HT1080 (cell line): ENCODE data around the gene VPS35L. TPM values are rescaled to one million over a fixed set of nuclear protein-coding genes. Genes with fewer than 3 reads are reported as not detected.
"Not testable (repeated sequence)": the region's sequence is repeated elsewhere in the genome, so short reads cannot be mapped to it uniquely, and the experiment has no call there.

Source experiments
- DNase-seq: peaks from one replicate; pipeline ENCODE4 v3.0.0-alpha.2; 2015; ENCODE audit warnings: low read depth
- total RNA-seq: library from RNA; depleted of rRNA; stranded (reverse); fragments of >200 nt; shearing (Covaris generic); gene quantifications from 2 replicates; pipeline ENCODE4 v1.2.3, GENCODE V29; 2014

Gene VPS35L
- total RNA-seq, 1 experiment from 2014 or later, result 25.3 TPM

- no peak for DNase-seq
Observed at GRCh38 chr16:19644877-19645276, 89.4 kb downstream of the VPS35L start.

- no peak for DNase-seq
Observed at GRCh38 chr16:19645557-19645981, 90.1 kb downstream of the VPS35L start.

- no peak for DNase-seq
Observed at GRCh38 chr16:19649980-19650379, 94.5 kb downstream of the VPS35L start.

- DNase-seq, result no peak
Observed at GRCh38 chr16:19654147-19654546, 98.6 kb downstream of the VPS35L start.

DNA sequence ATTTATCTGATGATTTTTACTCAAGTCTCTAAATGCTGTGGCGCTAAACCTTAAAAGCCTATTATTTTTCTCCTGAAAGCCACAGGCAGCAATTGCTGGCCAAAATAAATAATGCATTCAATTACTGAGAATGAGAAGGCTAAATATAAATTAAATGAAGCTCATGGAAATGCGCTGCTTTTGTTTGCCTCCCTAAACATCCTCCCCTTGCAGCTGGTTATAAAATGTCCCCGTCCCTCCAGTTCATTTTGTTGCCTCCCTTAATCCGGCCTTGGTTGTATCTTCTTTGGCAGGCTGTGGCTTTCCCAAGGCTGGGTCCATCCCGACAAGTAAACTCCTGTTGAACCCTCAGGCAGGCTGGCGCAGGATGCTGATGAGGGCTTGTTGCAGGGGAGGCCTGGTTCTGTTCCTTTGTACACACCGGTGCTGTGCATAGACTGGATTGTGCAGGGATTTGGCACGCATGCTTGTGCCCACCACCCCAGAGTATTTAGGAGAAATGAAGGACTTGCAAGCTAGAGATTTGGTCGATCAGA, 99.8 kb downstream of the VPS35L start:
- no peak for DNase-seq

DNA sequence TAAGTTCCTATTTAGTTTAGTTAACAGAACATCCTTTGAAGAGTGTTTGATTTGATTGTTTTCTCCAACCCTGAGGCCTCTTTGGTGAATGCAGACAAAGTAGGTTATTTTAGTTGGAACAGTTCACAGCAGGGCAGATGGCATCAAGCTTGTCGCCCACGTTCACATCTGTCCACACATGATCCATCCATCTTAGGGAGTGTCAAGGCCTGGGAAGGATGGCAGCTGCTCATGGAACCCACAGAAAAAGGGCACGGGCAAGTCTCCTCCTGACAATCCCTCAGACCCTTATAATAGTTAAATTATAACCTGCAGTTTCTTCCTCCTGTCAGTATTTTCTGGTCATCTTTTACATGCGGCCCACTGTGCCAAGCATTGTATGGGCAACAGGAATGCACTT, 102.3 kb downstream of the VPS35L start:
- no peak for DNase-seq

DNA sequence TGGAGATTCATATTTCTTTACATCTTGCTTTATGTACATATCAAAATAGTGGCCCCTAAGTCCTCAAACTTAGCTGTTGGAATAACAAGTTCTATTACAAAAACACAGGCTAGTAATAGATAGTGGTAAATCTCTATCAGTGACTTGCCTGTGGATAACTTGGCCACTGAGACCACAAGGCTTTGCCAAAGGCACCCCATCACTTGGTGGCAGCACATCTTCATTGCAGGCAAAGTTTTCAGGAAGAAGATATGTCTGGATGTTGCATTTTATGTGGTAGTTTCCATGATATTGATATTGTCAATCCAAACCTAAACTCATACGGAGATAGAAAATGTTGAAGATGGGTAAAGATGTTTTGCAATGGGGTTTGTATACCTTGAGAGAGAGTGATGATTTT, 104.1 kb downstream of the VPS35L start:
- no peak for DNase-seq

DNA sequence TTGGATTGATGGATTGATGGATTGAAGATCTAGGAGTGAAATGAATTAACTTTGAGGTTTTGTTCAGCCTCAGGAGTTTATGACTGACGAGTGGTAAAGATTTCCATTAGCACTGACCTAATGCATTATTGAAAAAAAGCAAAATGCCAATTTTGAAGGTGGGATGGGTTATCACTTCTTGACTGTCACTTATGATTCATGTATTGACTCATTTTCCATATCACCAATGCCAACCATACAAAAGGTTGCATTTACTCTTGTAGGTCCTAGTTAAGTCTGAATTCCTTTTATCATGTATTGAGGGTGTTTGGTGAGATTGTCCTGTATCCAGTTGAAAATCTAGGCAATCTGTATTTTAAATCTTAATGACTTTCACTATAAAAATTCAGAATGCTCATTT, 104.9 kb downstream of the VPS35L start:
- no peak for DNase-seq

GRCh38 chr16:19662351-19662750, 106.8 kb downstream of the VPS35L start:
- no peak for DNase-seq

DNA sequence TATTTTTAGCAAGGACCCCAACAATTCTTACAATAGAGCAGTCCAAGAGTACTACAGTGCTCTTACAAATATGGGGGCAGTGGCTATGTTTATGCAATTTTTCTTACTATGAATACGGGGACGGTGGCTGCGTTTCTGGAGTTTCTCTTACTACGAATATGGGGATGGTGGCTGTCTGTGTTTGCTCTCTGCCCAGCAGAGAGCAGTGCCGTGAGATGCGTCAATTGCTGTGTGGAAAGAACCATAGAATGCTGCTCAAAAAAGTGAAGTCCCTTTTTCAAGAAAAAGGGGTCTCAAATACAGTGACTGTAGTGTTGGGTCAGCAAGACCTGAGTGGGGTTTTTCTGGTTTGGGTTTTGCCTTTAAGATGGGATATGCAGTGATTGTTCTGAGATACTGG, 108.7 kb downstream of the VPS35L start:
- no peak for DNase-seq

DNA sequence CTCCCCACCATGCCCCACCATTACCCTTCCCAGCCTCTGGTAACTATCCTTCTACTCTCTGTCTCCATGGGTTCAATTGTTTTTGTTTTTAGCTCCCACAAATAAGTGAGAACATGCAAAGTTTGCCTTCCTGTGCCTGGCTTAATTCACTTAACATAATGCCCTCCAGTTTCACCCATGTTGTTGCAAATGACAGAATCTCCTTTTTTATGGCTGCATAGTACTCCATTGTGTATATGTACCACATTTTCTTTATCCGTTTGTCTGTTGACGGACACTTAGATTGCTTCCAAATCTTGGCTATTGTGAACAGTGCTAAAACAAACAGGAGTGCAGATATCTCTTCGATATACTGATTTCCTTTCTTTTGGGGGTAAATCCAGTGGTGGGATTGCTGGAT, 109.8 kb downstream of the VPS35L start:
- not testable (repeated sequence) for DNase-seq

GRCh38 chr16:19666477-19666876, 111.0 kb downstream of the VPS35L start:
- DNase-seq, result no peak

DNA sequence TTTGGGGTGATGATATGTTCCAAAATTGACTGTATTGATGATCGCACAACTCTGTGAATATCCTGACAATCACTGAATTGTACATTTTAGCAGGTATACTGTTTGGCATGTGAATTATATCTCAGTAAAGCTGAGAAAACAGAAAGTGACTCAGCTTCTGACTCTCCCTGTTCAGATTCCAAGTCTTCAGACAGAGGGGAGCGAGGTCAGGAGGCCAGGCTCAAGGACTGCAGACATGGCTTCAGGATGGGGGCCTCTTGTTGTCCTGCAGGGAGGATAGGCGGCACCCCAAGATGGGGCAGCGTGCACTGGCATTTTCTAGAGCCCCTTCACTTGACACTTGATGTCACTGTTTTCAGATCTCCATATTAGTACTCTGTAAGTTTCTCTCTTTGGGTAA, 116.9 kb downstream of the VPS35L start:
- DNase-seq, result no peak

DNA sequence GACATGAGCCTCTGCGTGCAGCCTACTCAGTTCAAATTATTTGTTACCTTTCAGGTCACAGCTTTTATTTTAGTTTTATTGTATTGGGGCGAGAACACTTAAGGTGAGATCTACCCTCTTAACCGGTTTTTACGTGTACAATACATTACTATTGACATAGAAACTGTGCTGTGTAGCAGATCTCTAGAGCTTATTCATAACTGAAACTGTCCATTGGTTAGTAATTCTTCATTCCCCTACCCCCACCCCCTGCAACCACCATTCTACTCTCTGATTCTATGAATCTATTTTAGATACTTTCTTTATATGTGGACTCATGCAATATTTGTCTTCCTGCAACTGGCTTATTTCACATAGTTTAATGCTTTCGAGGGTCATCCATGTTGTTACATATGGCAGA, 119.0 kb downstream of the VPS35L start:
- no peak for DNase-seq

DNA sequence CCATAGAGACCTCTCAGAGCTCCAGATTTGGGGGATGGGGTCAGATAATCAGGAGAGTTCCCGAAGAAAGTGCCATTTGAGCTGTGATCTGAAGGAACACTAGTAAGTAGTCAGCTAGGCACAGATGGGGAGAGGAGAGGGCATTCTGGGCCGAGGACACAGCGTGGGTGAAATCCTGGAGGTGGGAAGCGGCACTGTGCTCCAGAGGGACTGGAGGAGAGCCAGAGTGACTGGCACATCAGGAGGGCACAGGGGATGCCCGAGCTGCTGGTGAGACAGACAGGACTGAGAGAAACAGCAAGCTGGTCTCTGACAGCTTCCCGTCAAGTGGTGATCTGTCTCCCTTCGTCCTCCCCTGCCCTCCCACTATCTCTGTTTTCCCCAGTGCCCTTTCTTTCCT, 121.9 kb downstream of the VPS35L start:
- no peak for DNase-seq

DNA sequence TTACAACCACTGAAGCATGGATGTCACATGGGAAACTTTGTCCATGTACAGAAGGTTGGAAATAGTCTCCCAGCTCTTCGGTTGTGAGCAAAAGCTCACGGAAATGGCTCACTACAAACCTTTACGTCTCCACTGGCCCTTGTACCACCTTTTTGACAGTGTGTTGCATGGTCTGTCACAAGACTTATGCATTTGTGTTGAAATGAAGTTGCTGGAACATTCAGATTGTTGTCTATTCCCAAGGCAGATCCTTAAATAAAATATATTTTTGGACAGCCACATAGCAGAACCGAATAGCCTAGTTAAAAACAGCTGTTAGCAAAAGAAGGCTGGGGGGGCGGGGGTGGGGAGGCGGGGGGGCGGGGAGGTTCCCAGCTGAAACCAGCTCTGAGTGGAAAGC, 123.3 kb downstream of the VPS35L start:
- DNase-seq, result no peak

GRCh38 chr16:19679281-19679680, 123.8 kb downstream of the VPS35L start:
- not testable (repeated sequence) for DNase-seq

DNA sequence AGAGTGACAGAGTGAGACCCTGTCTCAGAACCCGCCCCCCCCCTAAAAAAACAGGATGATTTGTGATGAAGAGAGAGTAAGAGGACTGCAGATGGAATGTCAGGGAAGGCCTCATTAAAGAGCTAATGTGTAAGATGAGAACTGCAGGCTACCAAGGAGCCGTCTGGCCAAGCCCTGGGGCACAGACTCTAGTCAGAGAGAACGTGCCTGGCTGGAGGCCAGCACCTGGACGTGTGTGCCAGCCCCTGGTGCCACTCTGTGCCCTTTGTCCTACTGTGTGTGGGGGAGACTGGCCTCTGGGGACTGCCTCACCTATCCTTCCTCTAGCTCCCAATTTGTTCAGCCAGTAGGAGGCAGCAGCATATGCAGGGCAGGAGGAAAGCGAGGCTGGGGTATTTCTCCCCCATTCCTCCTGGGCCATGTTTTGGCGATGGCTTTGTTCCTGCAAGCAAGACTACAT, 125.4 kb downstream of the VPS35L start:
- no peak for DNase-seq

DNA sequence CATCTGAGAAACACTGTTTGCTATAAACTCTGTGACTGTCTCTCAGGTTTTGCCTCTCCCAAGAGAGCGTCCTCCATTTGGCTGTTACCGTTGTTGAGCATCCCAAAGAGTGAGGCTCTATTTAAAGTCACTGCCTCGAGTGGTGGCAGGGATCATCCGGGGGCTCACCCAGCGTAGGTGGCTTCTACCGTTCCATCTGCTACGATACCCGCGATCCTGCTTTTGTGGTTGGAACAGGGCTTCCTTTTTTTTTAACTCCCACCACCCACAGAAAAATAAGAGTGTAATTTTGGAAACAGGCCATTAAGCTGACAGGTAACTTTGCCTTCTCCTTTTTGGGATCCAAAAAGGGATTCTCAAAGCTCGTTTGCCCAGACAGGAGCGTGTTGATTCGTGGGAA, 126.1 kb downstream of the VPS35L start:
- no peak for DNase-seq

GRCh38 chr16:19683453-19684236, 128.1 kb downstream of the VPS35L start:
- no peak for DNase-seq

DNA sequence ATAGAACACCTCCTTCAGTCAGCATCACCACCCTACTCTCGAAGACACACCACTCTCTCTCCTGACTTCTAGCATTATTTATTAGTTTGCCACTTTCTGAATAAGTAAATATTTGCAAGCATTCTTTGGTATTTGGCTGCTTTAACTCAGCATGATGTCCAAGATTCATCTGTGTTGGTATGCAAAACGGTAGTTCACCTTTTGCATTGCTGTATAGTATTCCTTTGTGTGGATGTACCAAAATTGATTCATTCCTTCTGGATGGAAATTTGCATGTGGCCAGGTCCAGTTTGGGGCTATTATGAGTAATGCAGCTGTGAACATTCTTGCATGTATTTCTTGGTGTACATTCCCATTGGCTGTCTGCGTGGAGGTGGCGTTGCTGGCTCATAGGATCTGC, 129.7 kb downstream of the VPS35L start:
- no peak for DNase-seq

DNA sequence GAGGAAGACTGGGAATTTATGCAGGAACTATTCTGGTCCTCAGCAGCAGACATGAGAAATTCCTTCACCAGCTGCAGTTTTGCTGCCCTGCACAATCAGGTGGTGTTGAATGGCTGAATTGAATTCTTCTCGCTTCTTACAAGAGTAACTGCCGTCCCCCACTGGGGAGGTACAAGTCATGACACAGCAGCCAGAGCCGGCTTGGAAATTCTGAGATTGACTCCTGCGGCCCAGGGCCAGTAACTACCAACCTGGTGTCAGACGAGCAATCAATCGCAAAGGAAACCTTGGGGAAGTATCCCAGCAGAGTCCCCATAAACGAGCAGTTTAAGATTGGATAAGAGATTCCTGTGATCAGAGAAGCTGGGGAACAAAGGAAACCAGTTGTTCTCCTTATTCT, 131.8 kb downstream of the VPS35L start:
- no peak for DNase-seq

- DNase-seq, result no peak
Observed at GRCh38 chr16:19688396-19689024, 133.0 kb downstream of the VPS35L start.
